HG03135 (cell line): ENCODE results near the gene RAD51C.
"Not testable (repeated sequence)": the region's sequence is repeated elsewhere in the genome, so short reads cannot be mapped to it uniquely, and the experiment has no call there.

Experiments
- ATAC-seq: cut with Tn5 transposase; IDR thresholded peaks from one replicate; pipeline ENCODE4 v1.9.1; 2021; ENCODE audit warnings: mild to moderate bottlenecking, moderate library complexity; ENCODE audit not compliant: unreplicated experiment

The RAD51C gene

GRCh38 chr17:58680038-58680369 is 12.4 kb upstream of the RAD51C start:
- no peak for ATAC-seq

GRCh38 chr17:58684003-58684402 is 8.4 kb upstream of the RAD51C start:
- ATAC-seq: no peak

- ATAC-seq: not testable (repeated sequence)
Observed at GRCh38 chr17:58684462-58684861, 7.9 kb upstream of the RAD51C start.

GRCh38 chr17:58686980-58687379 is 5.4 kb upstream of the RAD51C start:
- ATAC-seq: no peak

GRCh38 chr17:58688521-58688920 is 3.9 kb upstream of the RAD51C start:
- ATAC-seq: no peak

GRCh38 chr17:58690033-58690432 is 2.4 kb upstream of the RAD51C start:
- not testable (repeated sequence) for ATAC-seq

- no peak for ATAC-seq
Observed at GRCh38 chr17:58691701-58692238, 632 bp upstream of the RAD51C start, which contains the start of gene TEX14. TSS of gene TEX14 (minus strand) at chr17:58692045. CDS start at chr17:58652001, 40,044 bp downstream.

GRCh38 chr17:58693208-58693607 is 806 bp downstream of the RAD51C start:
- no peak for ATAC-seq

GRCh38 chr17:58693751-58694150 is 1.3 kb downstream of the RAD51C start:
- ATAC-seq: no peak

GRCh38 chr17:58694302-58694701 is 1.9 kb downstream of the RAD51C start:
- ATAC-seq: no peak

- ATAC-seq: no peak
Observed at GRCh38 chr17:58694826-58695225, 2.4 kb downstream of the RAD51C start.

GRCh38 chr17:58699771-58700170 is 7.4 kb downstream of the RAD51C start:
- ATAC-seq: no peak

- ATAC-seq: no peak
Observed at GRCh38 chr17:58702045-58702476, 9.7 kb downstream of the RAD51C start.

GRCh38 chr17:58702708-58703107 is 10.3 kb downstream of the RAD51C start:
- ATAC-seq: no peak

- no peak for ATAC-seq
Observed at GRCh38 chr17:58703137-58703915, 10.9 kb downstream of the RAD51C start.

- no peak for ATAC-seq
Observed at GRCh38 chr17:58703916-58704286, 11.5 kb downstream of the RAD51C start.

GRCh38 chr17:58706351-58707140 is 14.1 kb downstream of the RAD51C start:
- no peak for ATAC-seq

- ATAC-seq: no peak
Observed at GRCh38 chr17:58710948-58711552, 18.6 kb downstream of the RAD51C start.

GRCh38 chr17:58722274-58722673 is 29.9 kb downstream of the RAD51C start:
- ATAC-seq: no peak

GRCh38 chr17:58722696-58723095 is 30.3 kb downstream of the RAD51C start:
- ATAC-seq: no peak

GRCh38 chr17:58728798-58729197 is 36.4 kb downstream of the RAD51C start:
- no peak for ATAC-seq
